GM18867 (cell line): ENCODE data around the gene SEMA7A.
A peak's percentile ranks its signal among the peaks of the same experiment; 100 is the strongest.
"Not testable (repeated sequence)": the region's sequence is repeated elsewhere in the genome, so short reads cannot be mapped to it uniquely, and the experiment has no call there.

ENCODE experiments used
- ATAC-seq: cut with Tn5 transposase; IDR thresholded peaks from one replicate; pipeline ENCODE4 v1.9.1; 2021; ENCODE audit warnings: mild to moderate bottlenecking, moderate library complexity; ENCODE audit not compliant: unreplicated experiment

Gene SEMA7A, protein sequence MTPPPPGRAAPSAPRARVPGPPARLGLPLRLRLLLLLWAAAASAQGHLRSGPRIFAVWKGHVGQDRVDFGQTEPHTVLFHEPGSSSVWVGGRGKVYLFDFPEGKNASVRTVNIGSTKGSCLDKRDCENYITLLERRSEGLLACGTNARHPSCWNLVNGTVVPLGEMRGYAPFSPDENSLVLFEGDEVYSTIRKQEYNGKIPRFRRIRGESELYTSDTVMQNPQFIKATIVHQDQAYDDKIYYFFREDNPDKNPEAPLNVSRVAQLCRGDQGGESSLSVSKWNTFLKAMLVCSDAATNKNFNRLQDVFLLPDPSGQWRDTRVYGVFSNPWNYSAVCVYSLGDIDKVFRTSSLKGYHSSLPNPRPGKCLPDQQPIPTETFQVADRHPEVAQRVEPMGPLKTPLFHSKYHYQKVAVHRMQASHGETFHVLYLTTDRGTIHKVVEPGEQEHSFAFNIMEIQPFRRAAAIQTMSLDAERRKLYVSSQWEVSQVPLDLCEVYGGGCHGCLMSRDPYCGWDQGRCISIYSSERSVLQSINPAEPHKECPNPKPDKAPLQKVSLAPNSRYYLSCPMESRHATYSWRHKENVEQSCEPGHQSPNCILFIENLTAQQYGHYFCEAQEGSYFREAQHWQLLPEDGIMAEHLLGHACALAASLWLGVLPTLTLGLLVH

DNA sequence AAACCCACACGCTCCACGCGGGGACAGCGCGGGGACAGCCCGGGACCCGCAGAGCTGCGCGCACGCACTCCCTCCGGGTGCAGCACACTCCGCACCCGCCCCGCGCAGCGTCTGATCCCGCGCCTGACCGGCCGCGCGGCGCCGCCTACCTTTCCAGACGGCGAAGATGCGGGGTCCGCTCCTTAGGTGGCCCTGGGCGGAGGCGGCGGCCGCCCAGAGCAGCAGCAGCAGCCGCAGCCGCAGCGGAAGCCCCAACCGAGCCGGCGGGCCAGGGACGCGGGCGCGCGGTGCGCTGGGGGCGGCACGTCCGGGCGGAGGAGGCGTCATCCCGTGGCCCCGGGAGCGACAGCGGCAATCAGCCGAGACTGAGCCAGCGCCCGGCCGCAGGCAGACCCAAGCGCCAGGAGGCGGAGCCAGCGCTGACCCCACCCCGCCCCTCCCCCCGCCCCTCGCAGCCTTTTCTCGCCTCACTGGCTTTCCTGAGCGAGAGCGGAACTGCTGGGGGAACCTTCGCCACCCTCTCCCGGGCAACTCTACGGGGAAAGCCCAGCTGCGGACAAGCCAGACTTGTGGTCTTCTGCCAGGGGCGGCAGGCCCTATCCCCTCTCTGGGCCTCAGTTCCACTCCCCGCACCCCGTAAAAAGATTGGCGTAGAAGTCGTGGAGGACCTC lies at the start of gene SEMA7A:
SEMA7A (minus strand) TSS at position 367 of the 671 bp plus-strand sequence; CDS start at position 327, 40 bp downstream.
- ATAC-seq, result peak; percentile 67

DNA sequence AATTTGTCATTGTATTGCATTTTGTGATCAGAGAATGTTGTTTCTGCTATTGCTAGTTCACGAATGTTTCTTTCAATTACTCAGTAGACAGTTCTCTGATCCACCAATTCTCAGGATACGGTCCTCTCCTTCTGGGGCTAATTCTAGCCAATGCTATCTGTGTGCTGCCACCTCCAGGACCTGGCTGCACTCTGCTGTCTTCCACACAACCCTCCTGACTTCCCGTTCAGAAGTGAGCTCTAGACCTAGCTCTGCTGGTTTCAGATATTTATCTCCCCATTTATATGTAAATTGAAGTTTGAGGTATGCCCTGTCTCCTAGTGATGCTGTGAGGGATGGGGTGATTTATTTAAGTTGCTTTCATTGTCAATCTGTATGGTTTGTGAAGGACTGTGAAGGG lies 48.9 kb upstream of the SEMA7A start:
- ATAC-seq, result no peak

DNA sequence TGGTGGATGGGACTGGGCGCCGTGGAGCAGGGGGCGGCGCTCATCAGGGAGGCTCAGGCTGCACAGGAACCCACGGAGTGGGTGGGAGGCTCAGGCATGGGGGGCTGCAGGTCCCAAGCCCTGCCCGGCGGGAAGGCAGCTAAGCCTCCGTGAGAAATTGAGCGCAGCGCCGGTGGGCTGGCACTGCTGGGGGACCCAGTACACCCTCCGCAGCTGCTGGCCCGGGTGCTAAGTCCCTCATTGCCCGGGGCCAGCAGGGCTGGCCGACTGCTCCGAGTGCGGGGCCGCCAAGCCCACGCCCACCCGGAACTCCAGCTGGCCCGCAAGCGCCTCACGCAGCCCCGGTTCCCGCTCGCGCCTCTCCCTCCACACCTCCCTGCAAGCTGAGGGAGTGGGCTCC lies 46.6 kb upstream of the SEMA7A start:
- ATAC-seq, result not testable (repeated sequence)

DNA sequence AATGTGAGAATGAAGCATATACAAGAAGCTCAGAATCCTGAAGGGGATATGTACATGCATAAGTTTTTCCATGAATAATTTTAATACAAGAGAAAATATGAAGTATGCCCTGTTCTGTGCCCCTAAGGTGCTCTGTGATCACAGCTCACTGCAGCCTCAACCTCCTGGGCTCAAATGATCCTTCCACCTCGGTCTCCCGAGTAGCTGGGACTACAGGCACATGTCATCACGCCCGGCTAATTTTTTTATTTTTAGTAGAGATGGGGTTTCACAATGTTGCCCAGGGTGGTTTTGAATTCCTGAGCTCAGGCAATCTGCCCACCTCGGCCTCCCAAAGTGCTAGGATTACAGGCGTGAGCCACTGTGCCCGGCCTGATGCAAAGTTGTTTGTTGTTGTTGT lies 37.9 kb upstream of the SEMA7A start:
- ATAC-seq, result not testable (repeated sequence)

DNA sequence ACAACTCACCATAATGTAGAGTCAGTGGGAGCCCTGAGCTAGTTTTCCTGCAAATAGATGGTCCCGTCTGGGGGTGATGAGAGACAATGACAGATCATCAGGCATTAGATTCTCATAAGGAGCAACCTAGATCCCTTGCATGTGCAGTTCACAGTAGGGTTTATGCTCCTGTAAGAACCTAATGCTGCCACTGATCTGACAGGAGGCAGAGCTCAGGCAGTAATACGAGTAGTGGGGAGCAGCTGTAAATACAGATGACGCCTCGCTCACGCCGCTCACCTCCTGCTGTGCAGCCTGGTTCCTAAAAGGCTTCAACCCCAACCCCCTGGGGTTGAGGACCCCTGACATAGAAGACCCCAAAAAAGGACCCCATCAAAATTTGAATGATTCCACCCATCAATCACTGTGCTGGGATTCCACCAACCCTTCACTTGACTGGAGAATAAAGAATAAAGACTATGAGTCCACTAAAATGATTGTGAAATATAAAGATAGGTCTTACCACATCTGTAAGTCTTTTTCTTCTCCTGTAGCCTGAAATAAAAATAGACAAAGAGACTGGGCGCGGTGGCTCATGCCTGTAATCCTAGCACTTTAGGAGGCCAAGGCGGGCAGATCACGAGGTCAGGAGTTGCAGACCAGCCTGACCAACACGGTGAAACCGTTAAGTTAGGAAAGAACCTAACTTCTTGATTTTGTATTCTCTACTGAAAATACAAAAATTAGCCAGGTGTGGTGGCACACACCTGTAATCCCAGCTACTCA lies 37.1 kb upstream of the SEMA7A start:
- no peak for ATAC-seq

DNA sequence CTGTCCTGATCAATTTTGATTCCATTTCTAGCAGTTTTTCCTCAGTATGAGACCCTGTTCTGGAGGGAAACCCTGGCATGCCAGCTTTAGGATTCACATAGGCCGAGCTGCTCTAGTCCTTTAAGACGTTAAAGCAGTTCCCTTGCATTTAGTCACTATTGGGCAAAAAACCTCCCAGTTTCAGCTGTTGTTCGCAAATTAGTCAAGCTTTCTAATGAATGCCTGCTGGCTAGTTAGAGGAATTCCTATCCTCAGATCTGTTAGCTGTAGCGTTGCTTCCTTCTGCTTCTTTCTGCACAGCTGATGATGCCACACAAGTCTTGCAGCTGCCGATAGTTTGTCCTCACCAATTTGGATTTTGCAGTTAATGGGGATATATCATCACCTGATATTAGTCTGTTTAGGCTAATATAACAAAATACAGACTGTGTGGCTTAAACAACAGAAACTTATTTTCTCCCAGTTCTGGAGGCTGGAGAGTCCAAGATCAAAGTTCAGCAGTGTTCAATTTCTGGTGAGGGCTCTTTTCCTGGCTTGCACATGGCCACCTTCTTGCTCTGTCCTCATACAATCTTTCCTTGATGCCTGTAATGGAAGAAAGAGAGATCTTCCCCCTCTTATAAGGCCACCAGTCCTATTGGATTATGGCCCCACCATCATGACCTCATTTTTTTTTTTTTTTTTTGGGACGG lies 34.7 kb upstream of the SEMA7A start:
- no peak for ATAC-seq

DNA sequence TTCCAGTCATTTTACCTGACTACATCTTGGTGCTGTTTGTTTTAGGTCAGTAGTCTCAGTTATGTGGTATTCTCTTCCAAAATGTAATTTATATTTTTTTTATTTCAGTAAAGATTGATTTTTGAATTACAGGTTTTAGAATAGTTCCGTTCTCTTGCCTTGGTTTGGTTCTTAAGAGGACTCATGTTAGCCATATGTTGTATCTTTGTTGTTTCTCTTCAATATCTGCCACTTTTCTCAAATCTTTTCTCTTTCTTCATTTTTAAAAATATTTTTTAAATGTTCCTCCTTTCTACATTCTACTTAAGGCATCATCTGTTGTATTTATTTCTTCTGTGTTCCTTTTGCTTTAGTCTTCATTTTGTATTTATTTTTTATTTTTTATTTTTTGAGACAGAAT lies 32.8 kb upstream of the SEMA7A start:
- no peak for ATAC-seq

DNA sequence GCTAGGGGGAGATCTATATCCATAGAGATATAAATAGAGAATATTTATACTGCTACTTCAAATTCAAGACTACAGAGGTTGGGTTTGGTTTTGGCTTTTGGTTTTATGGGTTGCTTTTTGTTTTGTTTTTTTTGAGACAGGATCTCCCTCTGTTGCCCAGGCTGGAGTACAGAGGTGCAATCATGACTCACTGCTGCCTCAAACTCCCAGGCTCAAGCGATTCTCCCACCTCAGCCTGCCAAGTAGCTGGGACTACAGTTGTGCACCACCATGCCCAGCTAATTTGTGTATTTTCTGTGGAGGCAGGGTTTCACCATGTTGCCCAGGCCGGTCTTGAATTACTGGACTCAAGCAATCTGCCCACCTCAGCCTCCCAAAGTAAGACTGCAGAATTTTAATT lies 31.1 kb upstream of the SEMA7A start:
- no peak for ATAC-seq

DNA sequence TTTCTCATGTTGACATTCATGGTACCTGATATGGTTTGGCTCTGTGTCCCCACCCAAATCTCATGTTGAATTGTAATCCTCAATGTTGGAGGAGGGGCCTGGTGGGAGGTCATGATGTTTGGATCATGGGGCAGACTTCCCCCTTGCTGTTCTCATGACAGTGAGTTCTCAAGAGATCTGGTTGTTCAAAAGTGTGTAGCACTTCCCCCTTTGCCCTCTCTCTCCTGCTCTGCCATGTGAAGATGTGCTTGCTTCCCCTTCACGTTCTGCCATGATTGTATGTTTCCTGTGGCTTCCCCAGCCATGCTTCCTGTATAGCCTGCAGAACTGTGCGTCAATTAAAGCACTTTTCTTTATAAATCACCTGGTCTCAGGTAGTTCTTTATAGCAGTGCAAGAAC lies 30.5 kb upstream of the SEMA7A start:
- no peak for ATAC-seq

DNA sequence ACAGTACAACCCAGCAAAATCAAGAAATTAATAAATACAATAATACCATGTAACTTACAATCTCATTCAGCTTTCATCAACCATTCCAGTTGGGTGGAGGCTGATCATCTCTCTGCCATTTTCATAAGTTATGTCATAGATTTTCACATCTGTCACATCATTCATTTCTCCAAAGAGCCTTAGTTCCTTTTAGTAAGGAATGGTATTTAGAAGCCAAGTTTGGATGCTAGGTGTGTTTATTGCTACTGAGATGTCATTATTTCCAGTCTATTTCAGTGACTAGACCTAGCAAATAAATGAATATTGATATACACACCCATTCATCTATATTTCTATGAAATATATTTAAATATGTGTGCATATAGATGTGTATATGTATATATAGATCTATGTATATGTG lies 29.9 kb upstream of the SEMA7A start:
- no peak for ATAC-seq

DNA sequence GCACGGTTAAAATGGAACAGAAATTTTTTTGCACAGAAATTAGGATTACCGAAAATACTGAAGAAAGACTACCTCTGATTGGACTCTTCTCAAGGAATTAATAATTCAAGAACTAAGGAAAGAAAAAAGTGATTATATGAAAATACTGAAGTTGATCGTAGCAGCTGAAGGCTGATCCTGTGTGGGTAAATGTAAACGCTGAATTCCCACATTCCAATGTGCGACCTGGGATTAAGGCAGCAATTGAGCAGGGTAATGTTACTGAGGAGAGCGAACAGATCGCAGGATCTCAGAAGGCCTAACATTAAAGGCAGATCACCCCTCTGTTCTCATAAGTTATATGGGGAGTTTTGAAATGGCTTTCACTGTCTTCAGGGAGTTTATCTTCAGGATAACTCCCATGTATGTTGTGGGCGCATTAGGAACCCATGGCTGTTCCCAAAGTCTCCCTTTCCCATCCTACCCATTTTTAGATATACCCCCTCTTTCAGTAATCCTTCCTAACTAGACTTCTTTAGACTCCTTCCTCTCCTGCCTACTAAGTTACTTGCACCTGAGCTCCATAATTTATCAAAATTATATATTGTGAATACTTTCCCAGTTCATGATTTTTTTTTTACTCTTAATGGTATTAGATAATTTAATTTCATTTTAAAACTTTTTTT lies 28.2 kb upstream of the SEMA7A start:
- no peak for ATAC-seq

DNA sequence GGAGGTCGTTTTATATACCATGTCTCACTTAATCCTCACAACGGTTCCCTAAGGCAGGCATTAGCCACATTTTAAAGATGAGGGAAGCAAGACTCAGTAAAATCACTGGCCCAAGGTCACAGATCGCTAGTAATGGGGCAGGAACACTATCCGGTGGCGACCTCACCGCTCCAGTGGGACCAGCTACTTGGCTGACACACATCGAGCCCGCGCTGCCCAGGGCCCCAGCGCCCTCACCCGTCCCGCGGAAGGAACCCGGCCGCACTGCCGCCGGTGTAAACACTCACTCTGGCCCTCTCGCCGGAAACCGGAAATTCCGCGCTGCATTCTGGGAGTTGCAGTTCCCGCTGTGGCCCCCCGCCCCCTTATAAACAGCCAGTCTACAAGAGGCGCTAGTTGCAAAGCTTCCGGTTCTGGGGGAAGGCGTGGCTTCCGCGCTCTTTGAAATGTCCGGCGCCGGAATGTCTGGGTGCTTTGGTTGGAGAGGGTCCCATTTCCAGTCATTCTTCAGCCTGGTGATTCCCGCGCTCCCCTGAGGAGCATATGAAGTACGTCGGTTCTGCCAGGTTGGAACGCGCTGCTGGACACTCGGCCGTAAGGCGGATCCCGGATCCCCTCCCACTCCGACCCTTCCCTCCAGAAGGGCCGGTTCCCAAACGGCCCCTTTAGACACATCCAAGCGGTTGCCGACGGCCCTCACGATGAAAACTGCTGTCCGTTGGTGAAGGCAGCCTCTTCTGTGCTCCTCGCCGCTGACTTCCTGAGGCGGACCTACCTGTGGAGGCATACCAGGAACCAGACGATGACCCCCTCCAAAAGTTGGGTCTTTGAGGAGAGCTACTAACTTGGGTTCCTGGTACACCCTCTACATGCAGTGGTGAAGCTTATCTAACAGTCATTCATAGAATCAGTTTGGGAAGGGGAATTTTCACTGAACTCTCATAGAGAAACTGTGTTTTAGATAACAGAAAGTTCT lies 27.4 kb upstream of the SEMA7A start, which contains the start of gene UBL7:
UBL7 (minus strand) TSS at position 290 of the 976 bp plus-strand sequence. CDS start 2,293 bp downstream, outside the sequence.
- ATAC-seq, result peak; percentile 79

DNA sequence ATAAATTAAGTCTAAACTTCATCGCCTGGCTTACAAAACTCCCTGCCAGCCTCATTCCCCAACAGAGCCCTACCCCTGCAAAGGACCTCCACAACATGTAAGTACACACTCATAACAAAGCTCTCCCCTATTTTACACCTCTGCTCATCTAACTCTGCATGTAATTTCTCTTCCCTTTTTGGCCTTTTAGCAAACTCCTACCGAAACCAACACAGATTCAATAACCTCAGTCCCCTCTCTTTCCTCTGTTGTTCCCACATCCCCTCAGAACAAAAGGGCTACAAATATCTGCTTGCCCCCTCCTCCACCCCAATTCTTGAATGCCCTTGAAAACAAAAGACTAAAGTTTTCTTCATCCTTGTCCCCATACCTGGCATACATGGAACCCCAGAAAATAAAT lies 26.5 kb upstream of the SEMA7A start:
- no peak for ATAC-seq

DNA sequence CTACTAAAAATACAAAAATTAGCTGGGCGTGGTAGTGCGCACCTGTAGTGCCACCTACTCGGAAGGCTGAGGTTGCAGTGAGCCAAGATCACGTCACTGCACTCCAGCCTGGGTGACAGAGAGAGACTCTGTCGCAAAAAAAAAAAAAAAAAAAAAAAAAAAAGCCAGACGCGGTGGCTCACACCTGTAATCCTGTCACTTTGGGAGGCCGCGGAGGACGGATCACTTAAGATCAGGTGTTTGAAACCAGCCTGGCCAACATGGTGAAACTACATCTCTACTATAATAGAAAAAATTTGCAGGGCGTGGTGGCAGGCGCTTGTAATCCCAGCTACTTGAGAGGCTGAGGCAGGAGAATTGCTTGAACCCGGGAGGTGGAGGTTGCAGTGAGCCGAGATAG lies 26.0 kb upstream of the SEMA7A start:
- not testable (repeated sequence) for ATAC-seq

DNA sequence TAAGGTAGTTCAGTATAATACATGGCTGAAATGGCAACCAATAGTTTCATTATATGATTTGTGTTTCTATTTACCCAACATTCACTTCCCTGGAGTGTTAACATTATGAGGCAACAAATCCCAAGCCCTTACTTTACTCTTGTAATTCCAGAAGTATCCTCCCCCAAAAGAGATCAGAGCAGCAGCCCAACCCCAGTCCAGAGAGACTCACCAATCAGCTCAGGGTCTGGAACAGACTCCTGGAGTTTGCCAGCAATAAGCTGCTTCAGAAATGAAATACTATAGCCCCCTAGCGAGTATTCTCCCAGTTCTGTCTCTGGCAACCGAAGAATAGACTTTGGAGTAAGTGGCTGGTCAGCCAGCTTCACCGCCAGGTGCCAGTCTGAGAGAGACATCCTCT lies 24.7 kb upstream of the SEMA7A start:
- no peak for ATAC-seq

DNA sequence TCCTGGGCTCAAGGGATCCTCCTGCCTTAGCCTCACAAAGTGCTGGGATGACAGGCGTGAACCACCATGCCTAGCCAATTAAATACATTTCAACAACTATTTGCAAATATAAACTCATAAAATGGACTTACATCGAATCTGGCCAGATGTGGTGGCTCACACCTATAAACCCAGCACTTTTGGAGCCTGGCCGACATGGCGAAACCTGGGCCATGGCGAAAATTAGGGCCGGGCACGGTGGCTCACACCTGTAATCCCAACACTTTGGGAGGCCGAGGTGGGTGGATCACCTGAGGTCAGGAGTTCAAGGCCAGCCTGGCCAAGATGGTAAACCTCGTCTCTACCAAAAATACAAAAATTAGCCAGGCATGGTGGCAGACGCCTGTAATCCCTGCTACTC lies 23.3 kb upstream of the SEMA7A start:
- not testable (repeated sequence) for ATAC-seq

DNA sequence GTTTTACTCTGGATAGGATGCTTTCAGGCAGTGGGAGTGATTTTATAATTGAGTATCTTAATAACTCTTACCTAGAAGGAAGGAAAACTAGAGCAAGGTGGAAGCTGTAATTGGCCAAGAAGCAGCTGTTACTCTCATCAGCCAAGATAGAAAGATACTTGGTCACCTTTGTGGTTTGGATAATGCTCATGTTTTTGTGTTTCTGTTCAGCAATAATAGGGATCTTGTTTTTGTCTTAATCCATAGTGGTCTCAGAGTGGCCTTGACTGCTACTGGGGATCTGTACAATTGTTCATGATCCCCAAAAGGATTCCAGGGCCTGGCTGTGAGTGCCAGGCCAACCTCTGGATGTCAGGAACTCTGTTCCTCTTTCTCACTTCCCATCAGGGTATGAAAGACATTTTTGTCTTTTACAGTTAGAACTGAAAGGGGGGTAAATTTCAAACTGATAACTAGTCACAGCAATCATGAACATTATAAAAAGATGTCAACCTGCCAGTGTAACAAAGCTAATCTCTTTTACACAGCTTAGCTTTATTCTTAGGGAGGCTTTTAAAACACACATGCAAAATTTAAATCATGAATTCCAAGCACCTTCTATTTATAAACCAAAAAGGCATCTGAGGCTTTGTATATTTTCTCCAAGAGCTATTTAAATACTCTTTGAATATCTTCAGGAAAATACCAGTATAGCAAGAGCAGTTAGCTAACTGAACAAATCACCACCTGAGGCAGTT lies 21.2 kb upstream of the SEMA7A start:
- no peak for ATAC-seq
